D721Med (cell line): ENCODE results near the gene C16orf46.

Source experiments
- DNase-seq: peaks from one replicate; pipeline ENCODE4 v3.0.0; 2011; ENCODE audit warnings: low spot score; ENCODE audit not compliant: insufficient read length
- FAIRE-seq: peaks from 2 replicates; lab custom pipeline; 2011; peaks lifted over from hg19 to GRCh38; lab: Jason Lieb, UNC
- TF ChIP-seq, protein P1 (sequence below): IDR thresholded peaks from 2 replicates; pipeline ENCODE4 v1.5.1; 2012; ENCODE audit warnings: mild to moderate bottlenecking, control low read depth; ENCODE audit not compliant: insufficient read depth; ENCODE audit errors: missing control alignments

The C16orf46 gene

DNA sequence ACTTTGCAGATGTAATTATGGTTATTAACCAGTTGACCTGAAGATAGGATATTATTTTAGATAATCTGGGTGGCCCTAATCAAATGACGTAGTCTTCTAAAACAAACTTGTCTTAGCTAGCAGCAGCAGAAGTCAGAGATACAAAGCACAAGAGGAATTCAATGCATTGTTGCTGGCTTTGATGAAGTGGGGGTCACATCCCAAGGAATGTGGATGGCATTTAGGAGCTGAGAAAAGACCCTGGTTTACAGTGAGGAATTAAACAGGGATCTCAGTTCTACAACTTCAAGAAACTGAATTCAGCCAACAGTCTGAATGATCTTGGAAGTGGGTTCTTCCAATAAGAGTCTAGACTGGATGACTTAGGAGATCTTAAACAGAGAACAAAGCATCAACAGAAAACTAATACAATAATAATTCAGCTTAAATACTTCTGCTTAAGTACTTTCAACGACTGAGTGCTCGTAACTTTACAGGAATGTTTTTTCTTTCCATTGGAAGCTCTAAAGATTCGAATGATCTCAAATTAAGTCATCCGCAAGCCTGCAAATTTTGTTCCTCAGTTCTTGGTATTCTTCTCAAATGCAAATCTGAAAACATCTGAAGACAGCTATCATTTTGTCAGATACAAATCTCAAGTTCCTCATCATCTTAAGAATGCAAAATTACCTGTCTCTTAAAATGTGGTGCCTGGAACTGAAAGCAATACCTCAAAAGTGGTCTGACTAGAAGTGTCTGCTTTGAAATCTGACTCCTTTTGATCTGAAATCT lies 3.3 kb downstream of the C16orf46 start:
- TF ChIP-seq, protein P1, sequence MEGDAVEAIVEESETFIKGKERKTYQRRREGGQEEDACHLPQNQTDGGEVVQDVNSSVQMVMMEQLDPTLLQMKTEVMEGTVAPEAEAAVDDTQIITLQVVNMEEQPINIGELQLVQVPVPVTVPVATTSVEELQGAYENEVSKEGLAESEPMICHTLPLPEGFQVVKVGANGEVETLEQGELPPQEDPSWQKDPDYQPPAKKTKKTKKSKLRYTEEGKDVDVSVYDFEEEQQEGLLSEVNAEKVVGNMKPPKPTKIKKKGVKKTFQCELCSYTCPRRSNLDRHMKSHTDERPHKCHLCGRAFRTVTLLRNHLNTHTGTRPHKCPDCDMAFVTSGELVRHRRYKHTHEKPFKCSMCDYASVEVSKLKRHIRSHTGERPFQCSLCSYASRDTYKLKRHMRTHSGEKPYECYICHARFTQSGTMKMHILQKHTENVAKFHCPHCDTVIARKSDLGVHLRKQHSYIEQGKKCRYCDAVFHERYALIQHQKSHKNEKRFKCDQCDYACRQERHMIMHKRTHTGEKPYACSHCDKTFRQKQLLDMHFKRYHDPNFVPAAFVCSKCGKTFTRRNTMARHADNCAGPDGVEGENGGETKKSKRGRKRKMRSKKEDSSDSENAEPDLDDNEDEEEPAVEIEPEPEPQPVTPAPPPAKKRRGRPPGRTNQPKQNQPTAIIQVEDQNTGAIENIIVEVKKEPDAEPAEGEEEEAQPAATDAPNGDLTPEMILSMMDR: no peak
- FAIRE-seq: no peak
- no peak for DNase-seq

DNA sequence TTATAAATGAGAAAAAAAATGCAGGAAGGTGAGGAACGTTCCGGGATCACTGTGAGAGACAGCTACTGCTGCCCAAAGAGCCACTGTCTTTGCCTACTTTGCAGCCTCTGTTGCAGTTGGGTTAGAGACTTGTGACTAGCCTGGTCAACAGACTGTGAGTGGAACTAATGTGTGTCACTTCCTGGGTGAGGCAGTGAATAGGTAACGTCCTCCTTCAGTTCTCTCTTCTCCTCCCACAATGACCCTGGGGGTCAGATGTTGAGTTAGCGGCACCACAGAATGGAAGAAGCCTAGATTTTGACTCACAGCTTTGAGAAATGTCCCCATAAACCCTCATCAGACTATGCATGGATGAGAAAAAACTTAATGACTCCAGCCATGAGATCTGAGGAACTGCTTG lies 5.2 kb downstream of the C16orf46 start:
- TF ChIP-seq, protein P1: no peak
- DNase-seq: no peak
- FAIRE-seq: no peak

DNA sequence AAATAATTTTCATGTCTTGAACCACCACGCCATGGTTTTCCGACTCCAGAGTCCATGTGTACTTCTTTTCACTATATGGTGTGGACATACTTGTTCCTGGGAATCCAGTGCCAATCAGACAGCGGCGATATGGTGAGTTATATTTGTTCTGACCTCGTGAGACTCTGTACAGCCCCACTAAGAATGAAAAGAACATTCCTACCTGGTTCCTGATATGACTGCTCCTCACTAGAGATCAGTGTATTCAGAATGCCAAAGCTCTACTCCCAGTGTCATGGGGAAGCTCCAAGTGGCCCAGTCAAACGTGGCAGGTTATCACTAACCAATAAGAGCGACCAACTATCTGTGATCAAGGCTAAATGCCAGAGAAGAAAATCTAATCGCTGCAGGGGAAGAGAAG lies 6.1 kb downstream of the C16orf46 start:
- no peak for DNase-seq
- TF ChIP-seq, protein P1: no peak
- no peak for FAIRE-seq

DNA sequence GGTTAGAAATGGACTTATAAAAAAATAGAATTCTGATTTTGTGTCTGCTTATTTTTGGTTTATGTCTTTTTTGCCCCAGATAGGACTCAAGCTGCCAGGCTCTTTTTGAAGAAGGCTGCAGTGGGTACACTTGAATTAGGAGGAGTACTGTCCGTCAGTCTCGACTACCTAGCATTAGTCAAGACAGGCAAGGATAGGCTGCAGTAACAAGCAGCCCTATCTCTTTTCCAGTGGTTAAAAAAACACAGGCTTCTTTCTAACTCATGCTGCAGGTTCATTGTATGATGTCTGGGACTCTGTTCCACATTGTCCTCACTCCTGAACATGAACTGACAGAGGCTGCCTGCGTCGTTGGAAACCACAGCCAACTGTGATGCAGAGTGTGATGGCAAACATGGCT lies 8.0 kb downstream of the C16orf46 start:
- TF ChIP-seq, protein P1: no peak
- DNase-seq: no peak
- FAIRE-seq: no peak

DNA sequence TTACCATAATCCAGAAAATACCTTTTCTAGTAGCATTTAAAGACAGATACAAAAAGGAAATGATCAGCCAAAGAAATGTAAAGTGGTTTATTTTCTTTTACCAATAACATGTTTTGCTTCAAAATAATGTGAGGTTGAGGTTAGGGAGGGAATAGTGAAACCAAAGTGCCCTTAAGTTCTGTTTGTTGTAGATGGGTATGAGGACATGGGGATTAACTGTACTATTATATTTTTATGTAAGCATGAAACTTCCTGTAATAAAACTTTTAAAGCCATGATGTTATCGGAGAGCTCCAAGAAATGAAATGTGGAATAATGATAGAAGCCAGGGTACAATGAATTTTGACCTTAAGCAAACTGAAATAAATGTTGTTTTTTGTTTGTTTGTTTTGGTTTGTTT lies 9.9 kb downstream of the C16orf46 start:
- no peak for FAIRE-seq
- DNase-seq: no peak
- TF ChIP-seq, protein P1: no peak

DNA sequence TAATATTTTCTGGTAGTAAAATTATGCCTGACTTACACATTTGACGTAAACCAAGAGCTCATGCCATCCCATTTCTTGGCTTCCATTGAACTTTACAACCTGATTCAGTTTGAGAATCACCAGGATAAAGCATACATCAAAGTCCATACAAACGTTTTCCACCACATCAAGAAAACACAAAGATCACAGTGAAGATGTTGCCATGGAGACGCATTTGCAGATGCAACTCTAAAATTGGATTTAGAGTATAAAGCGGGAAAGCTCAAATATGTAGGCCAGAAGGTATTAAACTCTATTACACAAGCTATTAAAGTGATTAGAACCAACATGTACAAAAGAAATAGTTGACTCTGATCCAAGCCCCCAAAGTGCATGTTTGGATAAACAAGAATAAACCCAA lies 10.4 kb downstream of the C16orf46 start:
- no peak for DNase-seq
- FAIRE-seq: no peak
- TF ChIP-seq, protein P1: no peak

DNA sequence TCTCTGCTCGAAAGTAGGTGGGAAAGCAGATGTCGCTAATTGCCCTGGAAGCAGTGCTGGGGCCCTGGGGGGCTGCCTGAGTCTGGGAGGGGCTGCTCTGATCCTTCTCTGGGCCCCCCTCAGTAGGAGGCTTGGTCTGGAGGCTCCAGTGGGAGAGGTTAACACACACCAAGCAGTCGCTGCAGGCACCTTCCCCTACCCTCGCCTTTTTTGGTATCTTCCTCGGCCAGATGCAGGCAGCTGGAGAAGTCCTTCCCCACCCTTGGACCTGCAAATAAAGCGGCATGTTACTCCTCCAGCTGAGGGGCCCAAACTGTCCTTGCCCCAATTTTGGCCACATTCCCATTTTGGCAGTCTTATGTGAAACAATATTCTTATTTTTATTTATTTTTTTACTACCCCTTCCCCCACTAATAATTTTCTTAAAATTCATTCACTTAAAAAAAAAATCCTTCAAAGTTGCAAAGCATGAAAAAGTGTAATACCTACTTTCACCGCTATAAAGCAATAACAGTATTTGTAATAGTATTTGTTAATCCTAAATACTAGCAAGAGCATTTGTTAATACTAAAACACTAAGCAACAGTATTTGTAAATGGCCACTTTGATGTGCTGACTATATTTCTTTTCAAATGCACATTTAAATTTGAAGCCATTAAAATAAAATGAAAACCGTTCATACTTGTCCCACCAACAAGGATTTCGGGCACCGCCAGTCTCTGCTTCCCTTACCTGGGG lies 15.0 kb downstream of the C16orf46 start:
- FAIRE-seq (no peak), DNase-seq (no peak)
- TF ChIP-seq, protein P1: no peak
